Measurements from ENCODE around the gene IDI1.

DNA sequence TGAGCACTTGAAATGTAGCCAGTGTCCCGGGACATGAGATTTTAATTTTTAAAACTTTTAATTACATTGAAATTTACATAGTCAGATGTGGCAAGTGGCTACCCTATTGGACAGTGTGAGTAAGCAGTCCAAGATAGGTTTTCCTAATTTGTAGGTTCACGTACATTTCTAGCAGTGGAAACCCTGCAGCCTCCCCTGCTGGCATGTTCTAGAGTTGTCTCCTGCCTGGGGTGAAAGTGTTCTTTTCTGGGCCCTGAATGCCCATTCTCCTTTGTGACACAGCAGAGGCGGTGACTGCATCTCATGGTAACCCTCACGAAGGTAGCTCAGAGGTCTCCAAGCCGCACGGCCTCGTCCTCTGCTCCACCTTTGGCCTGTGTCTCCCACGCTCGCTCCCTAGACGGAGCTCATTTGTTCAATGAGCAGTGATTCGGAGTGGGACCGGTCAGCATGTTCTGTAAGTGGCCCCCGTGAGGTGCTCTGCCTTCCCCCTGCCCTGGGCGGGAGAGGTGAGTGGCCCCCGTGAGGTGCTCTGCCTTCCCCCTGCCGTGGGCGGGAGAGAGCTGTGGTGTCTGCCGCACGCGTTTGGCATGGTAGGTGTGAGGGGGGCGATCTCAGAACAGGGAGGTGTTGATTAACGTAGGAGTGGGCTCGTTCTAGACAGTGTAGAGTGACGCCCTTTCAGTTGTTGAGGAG, 25.3 kb upstream of the IDI1 start:
- TF ChIP-seq, protein P1, sequence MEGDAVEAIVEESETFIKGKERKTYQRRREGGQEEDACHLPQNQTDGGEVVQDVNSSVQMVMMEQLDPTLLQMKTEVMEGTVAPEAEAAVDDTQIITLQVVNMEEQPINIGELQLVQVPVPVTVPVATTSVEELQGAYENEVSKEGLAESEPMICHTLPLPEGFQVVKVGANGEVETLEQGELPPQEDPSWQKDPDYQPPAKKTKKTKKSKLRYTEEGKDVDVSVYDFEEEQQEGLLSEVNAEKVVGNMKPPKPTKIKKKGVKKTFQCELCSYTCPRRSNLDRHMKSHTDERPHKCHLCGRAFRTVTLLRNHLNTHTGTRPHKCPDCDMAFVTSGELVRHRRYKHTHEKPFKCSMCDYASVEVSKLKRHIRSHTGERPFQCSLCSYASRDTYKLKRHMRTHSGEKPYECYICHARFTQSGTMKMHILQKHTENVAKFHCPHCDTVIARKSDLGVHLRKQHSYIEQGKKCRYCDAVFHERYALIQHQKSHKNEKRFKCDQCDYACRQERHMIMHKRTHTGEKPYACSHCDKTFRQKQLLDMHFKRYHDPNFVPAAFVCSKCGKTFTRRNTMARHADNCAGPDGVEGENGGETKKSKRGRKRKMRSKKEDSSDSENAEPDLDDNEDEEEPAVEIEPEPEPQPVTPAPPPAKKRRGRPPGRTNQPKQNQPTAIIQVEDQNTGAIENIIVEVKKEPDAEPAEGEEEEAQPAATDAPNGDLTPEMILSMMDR (IDR thresholded peaks at IDR 0.05; ENCODE audit: low read depth, low read length, missing input control), result no peak
- TF ChIP-seq TAF1 (conservative IDR thresholded peaks at IDR 0.05) (no peak), MAX (IDR thresholded peaks at IDR 0.05) (no peak), GABPA (IDR thresholded peaks at IDR 0.05 in 1 of 2, conservative IDR thresholded peaks at IDR 0.05 in 1 of 2) (no peak), JUND (IDR thresholded peaks at IDR 0.05) (no peak), ZBTB33 (IDR thresholded peaks at IDR 0.05) (no peak), YY1 (IDR thresholded peaks at IDR 0.05) (no peak), FOXA1 (IDR thresholded peaks at IDR 0.05) (no peak), RAD21 (IDR thresholded peaks at IDR 0.05) (peak; percentile 5 to 18), RXRA (IDR thresholded peaks at IDR 0.05) (no peak), SP1 (IDR thresholded peaks at IDR 0.05) (no peak)
